HEK293 (cell line): ENCODE measurements around the gene CD79A.
A peak's percentile ranks its signal among the peaks of the same experiment; 100 is the strongest.

Experiments
- BCL11A ChIP-seq: fragments of 450-650 bp; formaldehyde crosslinking; IDR thresholded peaks from 2 replicates; pipeline ENCODE4 v1.5.1; 2016; ENCODE audit warnings: low read depth, missing biosample characterization, missing genetic modification characterization
- KLF1 ChIP-seq: fragments of 450-650 bp; formaldehyde crosslinking; IDR thresholded peaks from 2 replicates; pipeline ENCODE4 v1.5.1; 2016; ENCODE audit warnings: missing biosample characterization, missing genetic modification characterization
- KLF10 ChIP-seq: fragments of 450-650 bp; IDR thresholded peaks from 2 replicates; pipeline ENCODE4 v1.5.1; 2018; ENCODE audit warnings: missing biosample characterization, mild to moderate bottlenecking, missing genetic modification characterization
- OSR2 ChIP-seq: fragments of 450-650 bp; formaldehyde crosslinking; IDR thresholded peaks from 2 replicates; pipeline ENCODE4 v1.5.1; 2016; ENCODE audit warnings: missing biosample characterization, missing genetic modification characterization
- SP2 ChIP-seq: fragments of 450-650 bp; formaldehyde crosslinking; IDR thresholded peaks from 2 replicates; pipeline ENCODE4 v1.5.1; 2016; ENCODE audit warnings: missing biosample characterization, missing genetic modification characterization
- YY2 ChIP-seq: fragments of 450-650 bp; formaldehyde crosslinking; IDR thresholded peaks from 2 replicates; pipeline ENCODE4 v1.5.1; 2016; ENCODE audit warnings: missing biosample characterization, missing genetic modification characterization
- ZFP3 ChIP-seq: fragments of 450-650 bp; formaldehyde crosslinking; IDR thresholded peaks from 2 replicates; pipeline ENCODE4 v1.5.1; 2016; ENCODE audit warnings: low read depth, missing biosample characterization, missing genetic modification characterization
- ZNF121 ChIP-seq: fragments of 450-650 bp; formaldehyde crosslinking; IDR thresholded peaks from 2 replicates; pipeline ENCODE4 v1.5.1; 2016; ENCODE audit warnings: missing biosample characterization, missing genetic modification characterization
- ZNF169 ChIP-seq: fragments of 450-650 bp; formaldehyde crosslinking; IDR thresholded peaks from 2 replicates; pipeline ENCODE4 v1.5.1; 2016; ENCODE audit warnings: missing biosample characterization, missing genetic modification characterization
- ZNF335 ChIP-seq: fragments of 450-650 bp; formaldehyde crosslinking; conservative IDR thresholded peaks from 2 replicates; pipeline ENCODE4 v1.5.1; 2016; ENCODE audit warnings: missing biosample characterization, missing genetic modification characterization
- ZNF350 ChIP-seq: fragments of 450-650 bp; formaldehyde crosslinking; IDR thresholded peaks from 2 replicates; pipeline ENCODE4 v1.5.0; 2017; ENCODE audit warnings: missing biosample characterization, mild to moderate bottlenecking, missing genetic modification characterization
- ZNF449 ChIP-seq: fragments of 450-650 bp; formaldehyde crosslinking; IDR thresholded peaks from 2 replicates; pipeline ENCODE4 v1.5.1; 2017; ENCODE audit warnings: missing biosample characterization, mild to moderate bottlenecking, missing genetic modification characterization, moderate library complexity
- ZNF513 ChIP-seq: fragments of 450-650 bp; IDR thresholded peaks from 2 replicates; pipeline ENCODE4 v1.5.1; 2018; ENCODE audit warnings: missing biosample characterization, missing genetic modification characterization
- ZNF549 ChIP-seq: fragments of 450-650 bp; IDR thresholded peaks from 2 replicates; pipeline ENCODE4 v1.5.1; 2018; ENCODE audit warnings: missing biosample characterization, missing genetic modification characterization, mild to moderate bottlenecking, inconsistent platforms, moderate library complexity
- ZNF560 ChIP-seq: fragments of 450-650 bp; formaldehyde crosslinking; IDR thresholded peaks from 2 replicates; pipeline ENCODE4 v1.5.1; 2017; ENCODE audit warnings: missing biosample characterization, missing genetic modification characterization, borderline replicate concordance
- ZNF610 ChIP-seq: fragments of 450-650 bp; formaldehyde crosslinking; IDR thresholded peaks from 2 replicates; pipeline ENCODE4 v1.5.1; 2016; ENCODE audit warnings: missing biosample characterization, missing genetic modification characterization, borderline replicate concordance
- ZNF624 ChIP-seq: fragments of 450-650 bp; formaldehyde crosslinking; IDR thresholded peaks from 2 replicates; pipeline ENCODE4 v1.5.1; 2017; ENCODE audit warnings: missing biosample characterization, missing genetic modification characterization
- ZNF776 ChIP-seq: fragments of 450-650 bp; formaldehyde crosslinking; IDR thresholded peaks from 2 replicates; pipeline ENCODE4 v1.5.0; 2017; ENCODE audit warnings: missing biosample characterization, missing genetic modification characterization, borderline replicate concordance
- TF ChIP-seq, protein P1 (sequence below): fragments of 450-650 bp; formaldehyde crosslinking; IDR thresholded peaks from 2 replicates; pipeline ENCODE4 v1.5.1; 2017; ENCODE audit warnings: missing biosample characterization, missing genetic modification characterization
- TF ChIP-seq, protein P2 (sequence below): fragments of 450-650 bp; formaldehyde crosslinking; IDR thresholded peaks from 2 replicates; pipeline ENCODE4 v1.5.1; 2016; ENCODE audit warnings: missing biosample characterization, missing genetic modification characterization
- TF ChIP-seq, protein P3 (sequence below): fragments of 450-650 bp; formaldehyde crosslinking; IDR thresholded peaks from 2 replicates; pipeline ENCODE4 v1.5.1; 2016; ENCODE audit warnings: missing biosample characterization, missing genetic modification characterization

The CD79A gene

DNA sequence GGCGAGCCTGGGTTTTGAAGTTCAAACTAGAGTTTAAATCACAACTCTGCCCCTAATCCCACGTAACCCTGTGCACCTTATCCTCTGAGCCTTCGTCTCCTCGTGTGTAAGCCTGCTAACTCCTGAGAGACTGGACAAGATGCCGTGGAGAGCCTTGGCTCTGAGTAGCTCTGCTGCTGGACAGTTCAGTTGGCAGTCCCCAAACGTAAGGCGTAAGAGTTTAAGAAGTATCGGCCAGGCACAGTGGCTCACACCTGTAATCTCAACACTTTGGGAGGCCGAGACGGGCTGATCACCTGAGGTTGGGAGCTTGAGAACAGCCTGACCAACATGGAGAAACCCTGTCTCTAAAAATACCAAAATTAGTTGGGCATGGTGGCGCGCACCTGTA is 4.7 kb upstream of the CD79A start (continued):
- TF ChIP-seq ZFP3 (tag by site-specific recombination) (peak; percentile 94), ZNF776 (tag by site-specific recombination) (no peak), ZNF449 (tag by site-specific recombination) (no peak), KLF1 (tag by site-specific recombination) (no peak), BCL11A (tag by site-specific recombination) (no peak), ZNF335 (tag by site-specific recombination) (no peak), ZNF624 (tag by site-specific recombination) (no peak), ZNF169 (no peak), ZNF610 (no peak), KLF10 (0 out of 2 replicates have a peak, but pooled peaks have one; percentile 14), ZNF350 (tag by site-specific recombination) (no peak), YY2 (tag by site-specific recombination) (no peak), ZNF549 (tag by site-specific recombination) (no peak), ZNF513 (peak; percentile 53; the same call in 1 of the 2 replicates), OSR2 (tag by site-specific recombination) (no peak), SP2 (tag by site-specific recombination) (no peak), ZNF121 (tag by site-specific recombination) (no peak), ZNF560 (tag by site-specific recombination) (no peak)
- TF ChIP-seq, protein P1, sequence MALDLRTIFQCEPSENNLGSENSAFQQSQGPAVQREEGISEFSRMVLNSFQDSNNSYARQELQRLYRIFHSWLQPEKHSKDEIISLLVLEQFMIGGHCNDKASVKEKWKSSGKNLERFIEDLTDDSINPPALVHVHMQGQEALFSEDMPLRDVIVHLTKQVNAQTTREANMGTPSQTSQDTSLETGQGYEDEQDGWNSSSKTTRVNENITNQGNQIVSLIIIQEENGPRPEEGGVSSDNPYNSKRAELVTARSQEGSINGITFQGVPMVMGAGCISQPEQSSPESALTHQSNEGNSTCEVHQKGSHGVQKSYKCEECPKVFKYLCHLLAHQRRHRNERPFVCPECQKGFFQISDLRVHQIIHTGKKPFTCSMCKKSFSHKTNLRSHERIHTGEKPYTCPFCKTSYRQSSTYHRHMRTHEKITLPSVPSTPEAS (tag by site-specific recombination), result no peak
- TF ChIP-seq, protein P2, sequence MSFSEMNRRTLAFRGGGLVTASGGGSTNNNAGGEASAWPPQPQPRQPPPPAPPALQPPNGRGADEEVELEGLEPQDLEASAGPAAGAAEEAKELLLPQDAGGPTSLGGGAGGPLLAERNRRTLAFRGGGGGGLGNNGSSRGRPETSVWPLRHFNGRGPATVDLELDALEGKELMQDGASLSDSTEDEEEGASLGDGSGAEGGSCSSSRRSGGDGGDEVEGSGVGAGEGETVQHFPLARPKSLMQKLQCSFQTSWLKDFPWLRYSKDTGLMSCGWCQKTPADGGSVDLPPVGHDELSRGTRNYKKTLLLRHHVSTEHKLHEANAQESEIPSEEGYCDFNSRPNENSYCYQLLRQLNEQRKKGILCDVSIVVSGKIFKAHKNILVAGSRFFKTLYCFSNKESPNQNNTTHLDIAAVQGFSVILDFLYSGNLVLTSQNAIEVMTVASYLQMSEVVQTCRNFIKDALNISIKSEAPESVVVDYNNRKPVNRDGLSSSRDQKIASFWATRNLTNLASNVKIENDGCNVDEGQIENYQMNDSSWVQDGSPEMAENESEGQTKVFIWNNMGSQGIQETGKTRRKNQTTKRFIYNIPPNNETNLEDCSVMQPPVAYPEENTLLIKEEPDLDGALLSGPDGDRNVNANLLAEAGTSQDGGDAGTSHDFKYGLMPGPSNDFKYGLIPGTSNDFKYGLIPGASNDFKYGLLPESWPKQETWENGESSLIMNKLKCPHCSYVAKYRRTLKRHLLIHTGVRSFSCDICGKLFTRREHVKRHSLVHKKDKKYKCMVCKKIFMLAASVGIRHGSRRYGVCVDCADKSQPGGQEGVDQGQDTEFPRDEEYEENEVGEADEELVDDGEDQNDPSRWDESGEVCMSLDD (tag by site-specific recombination), result no peak
- TF ChIP-seq, protein P3, sequence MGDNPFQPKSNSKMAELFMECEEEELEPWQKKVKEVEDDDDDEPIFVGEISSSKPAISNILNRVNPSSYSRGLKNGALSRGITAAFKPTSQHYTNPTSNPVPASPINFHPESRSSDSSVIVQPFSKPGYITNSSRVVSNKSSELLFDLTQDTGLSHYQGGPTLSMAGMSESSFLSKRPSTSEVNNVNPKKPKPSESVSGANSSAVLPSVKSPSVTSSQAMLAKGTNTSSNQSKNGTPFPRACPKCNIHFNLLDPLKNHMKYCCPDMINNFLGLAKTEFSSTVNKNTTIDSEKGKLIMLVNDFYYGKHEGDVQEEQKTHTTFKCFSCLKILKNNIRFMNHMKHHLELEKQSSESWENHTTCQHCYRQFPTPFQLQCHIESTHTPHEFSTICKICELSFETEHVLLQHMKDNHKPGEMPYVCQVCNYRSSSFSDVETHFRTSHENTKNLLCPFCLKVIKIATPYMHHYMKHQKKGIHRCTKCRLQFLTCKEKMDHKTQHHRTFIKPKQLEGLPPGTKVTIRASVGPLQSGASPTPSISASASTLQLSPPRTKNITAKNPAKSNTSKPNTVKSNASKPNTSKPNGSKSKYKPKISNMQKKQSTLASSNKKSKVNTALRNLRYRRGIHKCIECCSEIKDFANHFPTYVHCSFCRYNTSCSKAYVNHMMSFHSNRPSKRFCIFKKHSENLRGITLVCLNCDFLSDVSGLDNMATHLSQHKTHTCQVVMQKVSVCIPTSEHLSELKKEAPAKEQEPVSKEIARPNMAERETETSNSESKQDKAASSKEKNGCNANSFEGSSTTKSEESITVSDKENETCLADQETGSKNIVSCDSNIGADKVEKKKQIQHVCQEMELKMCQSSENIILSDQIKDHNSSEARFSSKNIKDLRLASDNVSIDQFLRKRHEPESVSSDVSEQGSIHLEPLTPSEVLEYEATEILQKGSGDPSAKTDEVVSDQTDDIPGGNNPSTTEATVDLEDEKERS, result 0 out of 2 replicates have a peak, but pooled peaks have one; percentile 44
